ENCODE measurements around the gene CREG1. TPM values are rescaled to one million over a fixed set of nuclear protein-coding genes. Genes with fewer than 3 reads are reported as not detected.
A peak's percentile ranks its signal among the peaks of the same experiment; 100 is the strongest.
"Not testable (repeated sequence)": the region's sequence is repeated elsewhere in the genome, so short reads cannot be mapped to it uniquely, and the experiment has no call there.

Gene CREG1
- total RNA-seq, 1 donor, result 139 TPM

- Histone ChIP-seq H3K27me3 (ENCODE audit: insufficient read depth, low read length) (no peaks in the 10 kb centered on the region), H3K9me3 (ENCODE audit: low read depth, low read length) (no peaks in the 10 kb centered on the region), H3K4me1 (ENCODE audit: insufficient read depth, low read length) (no peaks in the 10 kb centered on the region), H3K4me3 (ENCODE audit: low read length) (no peak overlapping the region)
Measured at GRCh38 chr1:167578939-167579521, 25.5 kb upstream of the CREG1 start.

DNA sequence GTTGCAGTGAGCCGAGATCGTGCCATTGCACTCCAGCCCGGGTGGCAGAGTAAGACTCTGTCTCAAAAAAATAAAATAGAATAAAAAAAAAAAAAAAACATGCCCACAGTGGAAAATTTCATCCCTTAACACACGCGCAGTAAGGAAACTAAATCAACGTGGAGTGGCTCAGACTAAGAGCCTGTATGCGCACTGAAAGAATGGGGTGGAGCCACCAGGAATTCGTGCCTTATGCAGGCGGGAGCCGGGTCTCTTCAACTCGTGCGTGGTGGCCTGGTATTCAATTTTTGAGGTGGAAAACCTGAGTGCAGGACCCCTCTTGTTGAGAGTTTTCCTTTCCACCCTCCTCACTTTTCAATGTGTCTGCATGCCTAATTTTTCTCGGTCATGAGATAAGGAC lies 22.1 kb upstream of the CREG1 start:
- Histone ChIP-seq H3K4me3 (ENCODE audit: low read length) (no peak overlapping the region), H3K4me1 (ENCODE audit: insufficient read depth, low read length) (no peaks in the 10 kb centered on the region), H3K9me3 (ENCODE audit: low read depth, low read length) (no peaks in the 10 kb centered on the region), H3K27me3 (ENCODE audit: insufficient read depth, low read length) (no peaks in the 10 kb centered on the region)

- no peak overlapping the region for H3K4me3 ChIP-seq (ENCODE audit: low read length)
- no peaks in the 10 kb centered on the region for H3K9me3 ChIP-seq (ENCODE audit: low read depth, low read length)
- no peaks in the 10 kb centered on the region for H3K27me3 ChIP-seq (ENCODE audit: insufficient read depth, low read length)
- no peaks in the 10 kb centered on the region for H3K4me1 ChIP-seq (ENCODE audit: insufficient read depth, low read length)
Measured at GRCh38 chr1:167573035-167573434, 19.5 kb upstream of the CREG1 start.

GRCh38 chr1:167570712-167571111 lies 17.1 kb upstream of the CREG1 start:
- H3K4me3 ChIP-seq (ENCODE audit: low read length); H3K27me3 ChIP-seq (ENCODE audit: insufficient read depth, low read length); H3K9me3 ChIP-seq (ENCODE audit: low read depth, low read length): not testable (repeated sequence)
- H3K4me1 ChIP-seq (ENCODE audit: insufficient read depth, low read length), result peaks cover 15% of the 10 kb centered on the region

DNA sequence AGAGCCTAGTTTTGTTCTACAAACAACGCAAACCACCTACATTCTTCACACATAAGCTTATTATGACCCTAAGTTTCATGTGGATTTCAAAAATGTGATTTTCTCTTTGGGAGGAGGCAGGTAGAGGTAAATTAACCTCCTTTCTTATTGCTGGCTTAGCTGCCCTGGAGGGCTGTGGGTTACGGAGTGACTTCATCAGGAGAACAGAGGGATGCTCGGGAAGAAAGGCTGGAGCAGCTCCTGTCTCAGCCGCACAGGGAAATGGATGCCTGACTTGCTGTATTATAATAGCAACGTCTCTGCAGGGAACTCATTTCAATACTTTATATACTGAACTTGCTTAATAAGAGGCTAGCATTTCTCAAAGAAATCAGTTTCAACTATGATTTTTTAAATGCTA lies 14.1 kb upstream of the CREG1 start:
- Histone ChIP-seq H3K4me3 (ENCODE audit: low read length) (no peak overlapping the region), H3K9me3 (ENCODE audit: low read depth, low read length) (no peaks in the 10 kb centered on the region), H3K27me3 (ENCODE audit: insufficient read depth, low read length) (no peaks in the 10 kb centered on the region)

DNA sequence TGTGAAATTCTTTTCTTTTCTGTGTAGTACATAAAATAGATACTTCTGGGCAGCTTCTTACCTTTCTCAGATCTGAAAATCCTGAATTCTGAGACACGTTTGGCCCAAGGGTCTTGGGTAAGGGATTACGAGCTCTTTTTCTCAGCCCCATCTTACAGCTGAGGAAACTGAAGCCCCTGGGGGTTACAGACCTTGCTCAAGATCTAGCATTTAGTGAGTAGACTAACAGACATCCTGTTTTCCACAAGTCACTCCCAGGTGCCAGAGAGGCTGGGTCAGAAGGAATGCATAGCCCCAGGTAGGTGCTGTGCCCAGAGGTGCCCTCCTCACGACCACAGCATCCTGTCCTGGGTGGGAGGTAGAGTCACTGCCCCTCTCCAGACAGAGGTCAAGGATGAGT lies 13.2 kb upstream of the CREG1 start:
- H3K27me3 ChIP-seq (ENCODE audit: insufficient read depth, low read length), result no peaks in the 10 kb centered on the region
- peaks cover 54% of the 10 kb centered on the region for H3K4me1 ChIP-seq (ENCODE audit: insufficient read depth, low read length)
- no peaks in the 10 kb centered on the region for H3K9me3 ChIP-seq (ENCODE audit: low read depth, low read length)
- no peak overlapping the region for H3K4me3 ChIP-seq (ENCODE audit: low read length)

More for the DNA sequence above, 14.1 kb upstream of the CREG1 start:
- peaks cover 45% of the 10 kb centered on the region for H3K4me1 ChIP-seq (ENCODE audit: insufficient read depth, low read length)

DNA sequence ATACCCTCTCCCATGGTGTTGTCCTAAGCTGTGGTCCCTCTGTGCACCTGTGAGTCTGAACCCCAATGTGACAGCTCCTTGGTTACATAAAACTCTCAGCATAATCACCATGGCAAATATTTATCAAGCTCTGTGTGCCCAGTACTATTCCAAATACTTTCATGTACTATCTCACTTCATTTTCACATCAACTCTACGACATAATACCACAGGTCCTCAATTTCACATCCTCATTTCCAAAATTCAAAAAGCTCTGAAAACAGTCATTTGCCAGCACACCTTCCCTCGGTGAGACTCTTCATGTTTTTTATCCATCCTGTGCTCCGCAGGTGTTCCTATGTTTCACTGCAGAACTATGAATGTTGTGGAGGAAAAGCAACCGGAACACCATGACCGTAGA lies 12.4 kb upstream of the CREG1 start:
- Histone ChIP-seq H3K4me3 (ENCODE audit: low read length) (no peak overlapping the region), H3K4me1 (ENCODE audit: insufficient read depth, low read length) (peaks cover 57% of the 10 kb centered on the region)

GRCh38 chr1:167564612-167565270 lies 11.2 kb upstream of the CREG1 start:
- no peak overlapping the region for H3K4me3 ChIP-seq (ENCODE audit: low read length)
- peaks cover 57% of the 10 kb centered on the region for H3K4me1 ChIP-seq (ENCODE audit: insufficient read depth, low read length)
- no peaks in the 10 kb centered on the region for H3K9me3 ChIP-seq (ENCODE audit: low read depth, low read length)
- no peaks in the 10 kb centered on the region for H3K27me3 ChIP-seq (ENCODE audit: insufficient read depth, low read length)

More for the DNA sequence above, 12.4 kb upstream of the CREG1 start:
- Histone ChIP-seq H3K9me3 (ENCODE audit: low read depth, low read length) (no peaks in the 10 kb centered on the region), H3K27me3 (ENCODE audit: insufficient read depth, low read length) (no peaks in the 10 kb centered on the region)

DNA sequence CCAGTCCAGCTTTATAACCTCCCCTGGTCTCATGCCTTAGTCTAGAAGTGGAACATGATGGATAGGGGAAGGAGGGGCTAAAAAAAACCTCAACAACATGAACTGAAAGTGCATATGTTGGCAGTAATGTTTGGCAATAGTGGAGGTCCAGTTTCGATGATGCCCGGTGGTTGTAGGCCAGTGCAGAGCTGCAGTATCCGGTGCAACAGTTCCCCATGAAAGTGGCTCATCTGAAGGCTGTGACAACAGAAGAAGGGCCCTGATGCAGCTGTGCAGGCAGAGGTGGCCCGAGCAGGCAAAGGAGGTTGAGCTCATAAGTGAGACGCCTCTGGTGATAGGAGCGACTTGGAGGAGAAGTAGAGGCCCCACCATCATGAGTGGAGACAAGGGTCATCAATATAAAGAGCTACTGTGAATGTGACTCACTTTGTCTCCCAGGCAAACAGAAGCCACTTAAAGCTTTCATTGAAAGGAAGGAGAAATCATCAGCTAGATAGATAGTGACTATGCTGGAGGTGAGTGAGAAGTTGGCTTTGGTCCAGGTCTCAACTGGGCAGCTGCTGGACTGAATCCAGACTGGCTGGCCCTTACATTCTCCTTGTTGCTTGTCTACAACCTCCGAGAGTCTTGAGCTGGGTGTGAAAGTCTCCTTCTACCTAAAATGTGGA lies 10.2 kb upstream of the CREG1 start:
- H3K27me3 ChIP-seq (ENCODE audit: insufficient read depth, low read length), result no peaks in the 10 kb centered on the region
- H3K4me1 ChIP-seq (ENCODE audit: insufficient read depth, low read length), result peaks cover 57% of the 10 kb centered on the region
- H3K4me3 ChIP-seq (ENCODE audit: low read length), result no peak overlapping the region
- no peaks in the 10 kb centered on the region for H3K9me3 ChIP-seq (ENCODE audit: low read depth, low read length)

- Histone ChIP-seq H3K4me3 (ENCODE audit: low read length) (no peak overlapping the region), H3K27me3 (ENCODE audit: insufficient read depth, low read length) (no peaks in the 10 kb centered on the region), H3K9me3 (ENCODE audit: low read depth, low read length) (no peaks in the 10 kb centered on the region), H3K4me1 (ENCODE audit: insufficient read depth, low read length) (peaks cover 57% of the 10 kb centered on the region)
Measured at GRCh38 chr1:167562702-167563101, 9.1 kb upstream of the CREG1 start.

GRCh38 chr1:167561753-167562152 lies 8.2 kb upstream of the CREG1 start:
- no peaks in the 10 kb centered on the region for H3K9me3 ChIP-seq (ENCODE audit: low read depth, low read length)
- no peak overlapping the region for H3K4me3 ChIP-seq (ENCODE audit: low read length)
- no peaks in the 10 kb centered on the region for H3K27me3 ChIP-seq (ENCODE audit: insufficient read depth, low read length)
- peaks cover 49% of the 10 kb centered on the region for H3K4me1 ChIP-seq (ENCODE audit: insufficient read depth, low read length)

- Histone ChIP-seq H3K27me3 (ENCODE audit: insufficient read depth, low read length) (no peaks in the 10 kb centered on the region), H3K9me3 (ENCODE audit: low read depth, low read length) (no peaks in the 10 kb centered on the region), H3K4me3 (ENCODE audit: low read length) (no peak overlapping the region), H3K4me1 (ENCODE audit: insufficient read depth, low read length) (peaks cover 40% of the 10 kb centered on the region)
Measured at GRCh38 chr1:167555971-167556714, 2.6 kb upstream of the CREG1 start.

DNA sequence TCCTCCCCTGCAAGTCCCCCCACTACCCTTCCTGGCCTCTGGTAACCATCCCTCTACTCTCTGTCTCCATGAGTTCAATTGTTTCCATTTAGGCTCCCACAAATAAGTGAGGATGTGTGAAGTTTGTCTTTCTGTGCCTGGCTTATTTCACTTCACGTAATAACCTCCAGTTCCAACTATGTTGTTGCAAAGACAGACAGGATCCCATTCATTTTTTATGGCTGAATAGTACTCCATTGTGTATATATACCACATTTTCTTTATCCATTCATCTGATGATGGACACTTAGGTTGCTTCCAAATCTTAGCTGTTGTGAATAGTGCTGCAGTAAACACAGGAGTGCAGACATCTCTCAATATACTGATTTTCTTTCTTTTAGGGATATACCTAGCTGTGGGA lies 1.5 kb upstream of the CREG1 start:
- not testable (repeated sequence) for H3K4me3 ChIP-seq (ENCODE audit: low read length); H3K9me3 ChIP-seq (ENCODE audit: low read depth, low read length); H3K27me3 ChIP-seq (ENCODE audit: insufficient read depth, low read length)
- H3K4me1 ChIP-seq (ENCODE audit: insufficient read depth, low read length), result peaks cover 51% of the 10 kb centered on the region

GRCh38 chr1:167554028-167554779 lies 642 bp upstream of the CREG1 start:
- H3K9me3 ChIP-seq (ENCODE audit: low read depth, low read length), result no peaks in the 10 kb centered on the region

DNA sequence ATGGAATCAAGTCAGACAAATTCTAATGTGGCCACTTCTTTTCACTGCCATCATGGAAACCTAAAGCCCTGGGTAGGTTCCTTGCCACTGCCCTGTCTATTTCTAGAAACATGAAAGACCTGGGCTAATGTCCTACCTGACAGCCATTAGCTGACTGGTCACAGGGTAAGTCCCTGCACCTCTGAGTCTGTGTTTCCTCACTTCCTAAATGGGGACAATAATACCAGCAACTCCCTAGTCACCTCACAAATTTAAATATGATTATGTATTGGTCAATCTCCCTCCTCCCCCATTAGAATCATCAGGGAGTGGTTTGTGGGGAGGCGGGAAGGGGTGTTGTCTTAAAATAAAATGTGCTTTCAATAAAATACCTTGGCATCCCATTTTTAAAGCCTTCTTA lies 2.2 kb downstream of the CREG1 start:
- H3K27me3 ChIP-seq (ENCODE audit: insufficient read depth, low read length), result no peaks in the 10 kb centered on the region
- H3K9me3 ChIP-seq (ENCODE audit: low read depth, low read length), result no peaks in the 10 kb centered on the region
- peak overlapping the region; percentile 3 for H3K4me3 ChIP-seq (ENCODE audit: low read length)
- H3K4me1 ChIP-seq (ENCODE audit: insufficient read depth, low read length), result peaks cover 77% of the 10 kb centered on the region

More at GRCh38 chr1:167554028-167554779, 642 bp upstream of the CREG1 start:
- Histone ChIP-seq H3K27me3 (ENCODE audit: insufficient read depth, low read length) (no peaks in the 10 kb centered on the region), H3K4me3 (ENCODE audit: low read length) (peak overlapping the region; percentile 73), H3K4me1 (ENCODE audit: insufficient read depth, low read length) (peaks cover 59% of the 10 kb centered on the region)

Data from mononuclear cell (primary cell).